ENCODE results near the gene SPATA16. TPM values are rescaled to one million over a fixed set of nuclear protein-coding genes. Genes with fewer than 3 reads are reported as not detected.

SPATA16 gene
- total RNA-seq, 1 experiment from 2014 or later, result not detected

DNA sequence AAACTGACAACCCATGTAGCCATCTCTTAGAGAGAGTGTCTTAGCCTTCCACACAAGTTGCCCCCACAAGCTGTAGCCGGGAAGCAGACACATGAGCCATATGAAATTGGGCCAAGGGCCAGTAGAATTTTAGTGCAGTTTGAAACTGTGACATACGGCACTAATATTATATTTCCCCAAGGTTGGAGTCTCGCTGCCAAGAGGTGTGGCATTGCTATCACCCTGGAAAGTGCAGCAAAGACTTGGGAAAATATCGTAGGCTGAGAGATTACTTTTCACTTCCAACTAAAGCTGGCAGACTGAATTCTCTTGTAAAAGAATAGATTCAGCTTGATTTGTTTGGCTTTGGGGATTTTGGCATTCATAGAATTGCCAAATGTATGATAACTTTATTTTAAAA is 301.4 kb downstream of the SPATA16 start:
- no peak for DNase-seq (ENCODE audit: low read depth)
